Stomach (tissue), 9 donors: Measurements from ENCODE around the gene CDC16. TPM values are rescaled to one million over a fixed set of nuclear protein-coding genes. Genes with fewer than 3 reads are reported as not detected.

Source experiments
- DNase-seq, 2 donors: peaks; one replicate each; pipeline versions ENCODE4 v3.0.0 to v3.0.0-alpha.2; 2013 to 2019
- H3K27ac ChIP-seq, 5 donors: fragments of 200-600 bp in 4 of 5; sonication (generic) in 4 of 5; one replicate each; pipeline ENCODE4 v1.5.1; 2013 to 2019; ENCODE audit warnings: mild to moderate bottlenecking in 1 of 5, moderate library complexity in 1 of 5
- H3K27me3 ChIP-seq, 3 donors: fragments of 200-600 bp; sonication (generic); one replicate each; pipeline ENCODE4 v1.5.1; 2017 to 2019; ENCODE audit warnings: mixed run types in 1 of 3
- H3K36me3 ChIP-seq, 4 donors: fragments of 200-600 bp; sonication (generic); 1 replicate in 3 of 4; 2 replicates in 1 of 4; pipeline ENCODE4 v1.5.1; 2016 to 2019
- H3K4me1 ChIP-seq, 4 donors: fragments of 200-600 bp; sonication (generic); one replicate each; pipeline ENCODE4 v1.5.1; 2016 to 2019
- H3K4me3 ChIP-seq, 4 donors: fragments of 200-600 bp; sonication (generic) in 3 of 4; one replicate each; pipeline ENCODE4 v1.5.1; 2016 to 2019; ENCODE audit warnings: mild to moderate bottlenecking in 1 of 4
- H3K9me3 ChIP-seq, 4 donors: fragments of 200-600 bp; sonication (generic); one replicate each; pipeline ENCODE4 v1.5.1; 2016 to 2019
- EP300 ChIP-seq: sonication (generic); formaldehyde crosslinking; IDR thresholded peaks from one replicate; pipeline ENCODE4 v1.6.1; 2017; ENCODE audit warnings: antibody characterized with exemption
- POLR2A ChIP-seq, 4 donors: fragments of 450-650 bp; IDR thresholded peaks; one replicate each; pipeline ENCODE4 v1.6.1; 2016; ENCODE audit warnings: antibody characterized with exemption in 4 of 4, control low read depth in 2 of 4, mild to moderate bottlenecking in 1 of 4, moderate library complexity in 1 of 4
- POLR2AphosphoS5 ChIP-seq, 3 donors: sonication (generic); formaldehyde crosslinking; IDR thresholded peaks; one replicate each; pipeline ENCODE4 v1.6.1; 2016; ENCODE audit warnings: antibody characterized with exemption in 3 of 3
- WGBS, 5 donors: extraction: QIAGEN DNeasy Blood & Tissue Kit in 3 of 5; methylation state at CpG; one replicate each; pipeline versions ENCODE4 v1.1.5 to v1.1.7; 2013 to 2018; 5-methylcytosine and 5-hydroxymethylcytosine counted together
- intact Hi-C: fragments of 100-400 bp; cut with DNase I; formaldehyde crosslinking; loops from one replicate; pipeline ENCODE4 v1.15.1; 2023; ENCODE audit warnings: low total_unique reads
- polyA plus RNA-seq, 3 donors: library from polyadenylated mRNA; stranded (reverse); fragments of 200-250 nt; gene quantifications; one replicate each; pipeline ENCODE4 v1.2.3, GENCODE V29; 2013
- total RNA-seq, 5 donors: library from RNA; depleted of rRNA; stranded (reverse); fragments of >200 nt; gene quantifications; one replicate each; pipeline versions ENCODE4 v1.1.0 to v1.2.3, GENCODE V29; 2014 to 2016
- TF ChIP-seq, protein P1 (sequence below), 7 experiments: fragments of 450-650 bp in 4 of 7; fragments of 200-600 bp in 3 of 7; sonication (generic) in 3 of 7; IDR thresholded peaks; one replicate each; pipeline ENCODE4 v1.5.1; 2016 to 2019; ENCODE audit warnings: antibody characterized with exemption in 7 of 7, control low read depth in 2 of 7, mild to moderate bottlenecking in 1 of 7
- donor health status: healthy with polysubstance abuse.
- donor health status: Bipolar disorder and iron deficiency.
- donor health status: healthy.

The CDC16 gene
- total and polyA plus RNA-seq, 8 donors: 49.3 to 98.5 (median 67.0) TPM

- H3K27ac ChIP-seq: no peak overlapping the region
- peaks cover under 1 to 16% (median 8%) of the 10 kb centered on the region in 4 donors for H3K4me1 ChIP-seq
- no peak overlapping the region for H3K4me3 ChIP-seq
- DNase-seq: no peak
- no peaks in the 10 kb centered on the region for H3K9me3 ChIP-seq
- H3K36me3 ChIP-seq: peaks cover 27 to 74% (median 66%) of the 10 kb centered on the region in 4 donors
- intact Hi-C loops: no loop called here
- TF ChIP-seq POLR2AphosphoS5 (IDR thresholded peaks at IDR 0.05): no peak
- no peak for TF ChIP-seq POLR2A (IDR thresholded peaks at IDR 0.05)
- no peak for TF ChIP-seq EP300
- TF ChIP-seq, protein P1, sequence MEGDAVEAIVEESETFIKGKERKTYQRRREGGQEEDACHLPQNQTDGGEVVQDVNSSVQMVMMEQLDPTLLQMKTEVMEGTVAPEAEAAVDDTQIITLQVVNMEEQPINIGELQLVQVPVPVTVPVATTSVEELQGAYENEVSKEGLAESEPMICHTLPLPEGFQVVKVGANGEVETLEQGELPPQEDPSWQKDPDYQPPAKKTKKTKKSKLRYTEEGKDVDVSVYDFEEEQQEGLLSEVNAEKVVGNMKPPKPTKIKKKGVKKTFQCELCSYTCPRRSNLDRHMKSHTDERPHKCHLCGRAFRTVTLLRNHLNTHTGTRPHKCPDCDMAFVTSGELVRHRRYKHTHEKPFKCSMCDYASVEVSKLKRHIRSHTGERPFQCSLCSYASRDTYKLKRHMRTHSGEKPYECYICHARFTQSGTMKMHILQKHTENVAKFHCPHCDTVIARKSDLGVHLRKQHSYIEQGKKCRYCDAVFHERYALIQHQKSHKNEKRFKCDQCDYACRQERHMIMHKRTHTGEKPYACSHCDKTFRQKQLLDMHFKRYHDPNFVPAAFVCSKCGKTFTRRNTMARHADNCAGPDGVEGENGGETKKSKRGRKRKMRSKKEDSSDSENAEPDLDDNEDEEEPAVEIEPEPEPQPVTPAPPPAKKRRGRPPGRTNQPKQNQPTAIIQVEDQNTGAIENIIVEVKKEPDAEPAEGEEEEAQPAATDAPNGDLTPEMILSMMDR (IDR thresholded peaks at IDR 0.05): no peak
- H3K27me3 ChIP-seq: no peaks in the 10 kb centered on the region
- 76 to 84% (median 79%) methylated on average over 7 of the region's 7 CpGs for WGBS, 5 donors
Measured at GRCh38 chr13:114275304-114275703, 40.6 kb downstream of the CDC16 start.

- peaks cover 3 to 41% (median 38%) of the 10 kb centered on the region in 4 donors for H3K36me3 ChIP-seq
- DNase-seq: no peak
- H3K9me3 ChIP-seq: no peaks in the 10 kb centered on the region
- intact Hi-C loops: no loop called here
- no peak overlapping the region for H3K4me3 ChIP-seq
- 68 to 77% (median 76%) methylated on average over 4 of the region's 4 CpGs for WGBS, 5 donors
- H3K27me3 ChIP-seq: no peaks in the 10 kb centered on the region
- H3K4me1 ChIP-seq: peaks cover 14 to 39% (median 34%) of the 10 kb centered on the region in 4 donors
- peak overlapping the region in 2 of 5 donors; percentile 98 for H3K27ac ChIP-seq
- TF ChIP-seq, protein P1 (IDR thresholded peaks at IDR 0.05): no peak
- TF ChIP-seq POLR2AphosphoS5 (IDR thresholded peaks at IDR 0.05) (no peak), EP300 (no peak), POLR2A (IDR thresholded peaks at IDR 0.05) (no peak)
Measured at GRCh38 chr13:114279146-114279545, 44.4 kb downstream of the CDC16 start.

- no peak for DNase-seq
- H3K9me3 ChIP-seq: no peaks in the 10 kb centered on the region
- peak overlapping the region in 4 of 5 donors; percentile 92 to 98 (median 96) for H3K27ac ChIP-seq
- H3K4me1 ChIP-seq: peaks cover 14 to 45% (median 36%) of the 10 kb centered on the region in 4 donors
- no peaks in the 10 kb centered on the region for H3K27me3 ChIP-seq
- 84 to 91% (median 87%) methylated on average over 2 of the region's 2 CpGs for WGBS, 5 donors
- peaks cover 6 to 41% (median 36%) of the 10 kb centered on the region in 4 donors for H3K36me3 ChIP-seq
- H3K4me3 ChIP-seq: no peak overlapping the region
- no peak for TF ChIP-seq POLR2AphosphoS5 (IDR thresholded peaks at IDR 0.05)
- TF ChIP-seq EP300: no peak
- TF ChIP-seq POLR2A (IDR thresholded peaks at IDR 0.05): no peak
- TF ChIP-seq, protein P1 (IDR thresholded peaks at IDR 0.05): no peak
- intact Hi-C loops: no loop called here
Measured at GRCh38 chr13:114279758-114280355, 45.2 kb downstream of the CDC16 start.

DNA sequence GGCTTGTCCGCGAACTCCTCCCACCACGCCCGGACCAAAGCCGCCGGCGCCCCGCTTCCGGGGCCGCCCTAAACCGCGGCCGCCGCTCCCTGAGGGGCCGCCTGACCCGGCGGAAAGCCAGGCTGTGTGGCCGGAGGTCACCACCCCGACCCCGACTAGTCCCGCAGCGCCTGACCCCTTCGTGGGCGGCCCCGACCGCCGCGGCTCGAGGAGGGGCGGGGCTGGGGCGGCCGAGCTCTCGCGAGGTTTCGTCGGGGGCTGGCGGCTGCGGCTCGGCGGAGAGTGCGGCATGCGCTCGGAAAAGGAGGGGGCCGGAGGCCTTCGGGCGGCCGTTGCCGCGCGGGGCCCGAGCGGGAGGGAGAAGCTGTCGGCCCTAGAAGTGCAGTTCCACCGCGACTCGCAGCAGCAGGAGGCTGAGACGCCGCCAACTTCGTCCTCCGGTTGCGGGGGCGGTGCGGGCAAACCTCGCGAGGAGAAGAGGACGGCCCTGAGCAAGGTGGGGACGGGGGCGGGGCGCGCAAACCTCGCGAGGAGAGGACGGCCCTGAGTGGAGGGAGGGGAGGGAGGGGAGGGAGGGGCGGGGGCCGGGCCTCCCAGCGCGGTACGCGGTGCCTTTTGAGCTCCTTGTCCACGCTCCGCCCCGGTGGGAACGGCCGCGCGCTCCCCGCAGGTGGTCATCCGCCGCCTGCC lies 46.8 kb downstream of the CDC16 start, which contains the start of gene UPF3A:
TSS of gene UPF3A (plus strand) at position 251 of the 690 bp plus-strand sequence. CDS start at position 290, 39 bp downstream.
- 0 to 4% (median 1%) methylated on average over 15 to 81 of the region's 89 CpGs for WGBS, 5 donors
- Histone ChIP-seq H3K4me3 (peak within 1 kb of the TSS; percentile 61 to 84 (median 71)), H3K27ac (peak within 1 kb of the TSS; percentile 92 to 99 (median 98)), H3K36me3 (peaks cover 6 to 36% (median 28%) of the 10 kb centered on the region in 4 donors), H3K9me3 (no peaks in the 10 kb centered on the region), H3K4me1 (peaks cover 14 to 49% (median 37%) of the 10 kb centered on the region in 4 donors), H3K27me3 (no peaks in the 10 kb centered on the region)
- TF ChIP-seq EP300 (no peak), POLR2AphosphoS5 (IDR thresholded peaks at IDR 0.05) (peak; percentile 17 to 93 (median 79))
- intact Hi-C loops: no loop called here
- DNase-seq: peak; percentile 89 to 98
